Stomach smooth muscle (tissue), 2 donors: ENCODE results near the gene CASP8.
"Not testable (repeated sequence)": the region's sequence is repeated elsewhere in the genome, so short reads cannot be mapped to it uniquely, and the experiment has no call there.

Source experiments
- H3K27ac ChIP-seq: one replicate; pipeline ENCODE4 v1.7.0; 2013; ENCODE audit warnings: mild to moderate bottlenecking, low read length, inconsistent platforms
- H3K27me3 ChIP-seq, 2 donors: one replicate each; pipeline ENCODE4 v1.7.0; 2013; ENCODE audit warnings: low read length in 2 of 2; ENCODE audit not compliant: insufficient read depth in 2 of 2, control insufficient read depth in 1 of 2
- H3K36me3 ChIP-seq, 2 donors: one replicate each; pipeline ENCODE4 v1.7.0; 2013; ENCODE audit warnings: low read length in 2 of 2; ENCODE audit not compliant: control insufficient read depth in 2 of 2, insufficient read depth in 2 of 2
- H3K4me1 ChIP-seq: one replicate; pipeline ENCODE4 v1.7.0; 2013; ENCODE audit warnings: low read length; ENCODE audit not compliant: control insufficient read depth, insufficient read depth
- H3K4me3 ChIP-seq, 2 donors: one replicate each; pipeline ENCODE4 v1.7.0; 2013; ENCODE audit warnings: low read length in 2 of 2
- H3K9ac ChIP-seq, 2 donors: one replicate each; pipeline ENCODE4 v1.7.0; 2013; ENCODE audit warnings: low read length in 2 of 2, mild to moderate bottlenecking in 1 of 2
- H3K9me3 ChIP-seq, 2 donors: one replicate each; pipeline ENCODE4 v1.7.0; 2013; ENCODE audit warnings: low read length in 2 of 2; ENCODE audit not compliant: control insufficient read depth in 2 of 2
- donor health status: healthy.
- donor health status: Pancreatic carcinoma.

The CASP8 gene

GRCh38 chr2:201299929-201300328 lies 39.6 kb downstream of the CASP8 start:
- not testable (repeated sequence) for H3K4me1 ChIP-seq, H3K9ac ChIP-seq, H3K27ac ChIP-seq, H3K27me3 ChIP-seq, H3K4me3 ChIP-seq, H3K36me3 ChIP-seq, H3K9me3 ChIP-seq

GRCh38 chr2:201307876-201308275 lies 47.5 kb downstream of the CASP8 start:
- no peak overlapping the region for H3K4me3 ChIP-seq
- H3K4me1 ChIP-seq, result no peaks in the 10 kb centered on the region
- no peak overlapping the region for H3K9ac ChIP-seq
- H3K27ac ChIP-seq, result no peak overlapping the region
- H3K36me3 ChIP-seq, result peaks cover 0 to 7% of the 10 kb centered on the region in 2 donors
- no peaks in the 10 kb centered on the region for H3K27me3 ChIP-seq
- H3K9me3 ChIP-seq, result no peaks in the 10 kb centered on the region

- Histone ChIP-seq H3K27ac (no peak overlapping the region), H3K36me3 (peaks cover 0 to 7% of the 10 kb centered on the region in 2 donors), H3K4me3 (no peak overlapping the region), H3K4me1 (no peaks in the 10 kb centered on the region), H3K27me3 (no peaks in the 10 kb centered on the region), H3K9me3 (peaks cover 0 to 3% of the 10 kb centered on the region in 2 donors), H3K9ac (no peak overlapping the region)
These were observed 48.6 kb downstream of the CASP8 start for GRCh38 chr2:201308914-201309313.

- H3K4me1 ChIP-seq, result no peaks in the 10 kb centered on the region
- no peak overlapping the region for H3K4me3 ChIP-seq
- H3K9me3 ChIP-seq, result peaks cover 0 to 3% of the 10 kb centered on the region in 2 donors
- peaks cover 0 to 2% of the 10 kb centered on the region in 2 donors for H3K36me3 ChIP-seq
- H3K27ac ChIP-seq, result no peak overlapping the region
- H3K27me3 ChIP-seq, result no peaks in the 10 kb centered on the region
- no peak overlapping the region for H3K9ac ChIP-seq
These were observed 53.0 kb downstream of the CASP8 start for GRCh38 chr2:201313362-201313761.

- Histone ChIP-seq H3K9me3 (peaks cover 0 to 3% of the 10 kb centered on the region in 2 donors), H3K36me3 (no peaks in the 10 kb centered on the region), H3K27me3 (no peaks in the 10 kb centered on the region), H3K9ac (no peak overlapping the region), H3K4me3 (no peak overlapping the region), H3K4me1 (no peaks in the 10 kb centered on the region), H3K27ac (no peak overlapping the region)
These were observed 59.2 kb downstream of the CASP8 start for GRCh38 chr2:201319511-201319910.

- Histone ChIP-seq H3K4me1 (no peaks in the 10 kb centered on the region), H3K27me3 (no peaks in the 10 kb centered on the region), H3K9me3 (peaks cover 0 to 3% of the 10 kb centered on the region in 2 donors), H3K27ac (no peak overlapping the region), H3K36me3 (no peaks in the 10 kb centered on the region), H3K9ac (no peak overlapping the region), H3K4me3 (no peak overlapping the region)
These were observed 59.9 kb downstream of the CASP8 start for GRCh38 chr2:201320257-201320656.

- Histone ChIP-seq H3K4me3 (no peak overlapping the region), H3K36me3 (no peaks in the 10 kb centered on the region), H3K9me3 (peaks cover 0 to 3% of the 10 kb centered on the region in 2 donors), H3K4me1 (no peaks in the 10 kb centered on the region), H3K27ac (no peak overlapping the region), H3K27me3 (no peaks in the 10 kb centered on the region), H3K9ac (no peak overlapping the region)
These were observed 60.4 kb downstream of the CASP8 start for GRCh38 chr2:201320701-201321100.

- H3K4me1 ChIP-seq, result no peaks in the 10 kb centered on the region
- no peaks in the 10 kb centered on the region for H3K36me3 ChIP-seq
- no peak overlapping the region for H3K9ac ChIP-seq
- H3K4me3 ChIP-seq, result no peak overlapping the region
- H3K9me3 ChIP-seq, result peaks cover 0 to 3% of the 10 kb centered on the region in 2 donors
- H3K27ac ChIP-seq, result no peak overlapping the region
- no peaks in the 10 kb centered on the region for H3K27me3 ChIP-seq
These were observed 62.4 kb downstream of the CASP8 start for GRCh38 chr2:201322772-201323171.

GRCh38 chr2:201327678-201328077 lies 67.3 kb downstream of the CASP8 start:
- no peaks in the 10 kb centered on the region for H3K27me3 ChIP-seq
- peaks cover 0 to 3% of the 10 kb centered on the region in 2 donors for H3K9me3 ChIP-seq
- H3K9ac ChIP-seq, result no peak overlapping the region
- no peak overlapping the region for H3K27ac ChIP-seq
- H3K4me3 ChIP-seq, result no peak overlapping the region
- H3K36me3 ChIP-seq, result no peaks in the 10 kb centered on the region
- no peaks in the 10 kb centered on the region for H3K4me1 ChIP-seq

- Histone ChIP-seq H3K27me3 (no peaks in the 10 kb centered on the region), H3K4me3 (no peak overlapping the region), H3K9me3 (no peaks in the 10 kb centered on the region), H3K4me1 (no peaks in the 10 kb centered on the region), H3K9ac (no peak overlapping the region), H3K27ac (no peak overlapping the region), H3K36me3 (no peaks in the 10 kb centered on the region)
These were observed 69.1 kb downstream of the CASP8 start for GRCh38 chr2:201329409-201329808.
